A549 (cell line): Measurements from ENCODE around the gene DNAJC18. TPM values are rescaled to one million over a fixed set of nuclear protein-coding genes. Genes with fewer than 3 reads are reported as not detected.
A peak's percentile ranks its signal among the peaks of the same experiment; 100 is the strongest.
"Not testable (repeated sequence)": the region's sequence is repeated elsewhere in the genome, so short reads cannot be mapped to it uniquely, and the experiment has no call there.

Experiments used
- ATAC-seq, 2 experiments: fragments of 200-7000 bp in 1 of 2; fragments of >200 bp in 1 of 2; cut with Nextera tagmentation in 1 of 2; cut with Tn5 transposase in 1 of 2; 3 replicates each; pipeline versions ENCODE4 v1.8.0 to v1.9.1; 2018 to 2020; ENCODE audit warnings: mild to moderate bottlenecking in 1 of 2, moderate library complexity in 1 of 2
- CTCF ChIA-PET: fragments of 300-600 bp; sonication (Branson Sonifier 250); formaldehyde crosslinking; extraction: SDS; loops from one replicate; lab custom pipeline; 2021; ENCODE audit warnings: antibody characterized with exemption, inconsistent platforms; lab: Yijun Ruan, JAX
- POLR2A ChIA-PET: fragments of 350-600 bp; formaldehyde crosslinking; extraction: SDS; loops from one replicate; lab custom pipeline; 2021; ENCODE audit warnings: antibody characterized with exemption, inconsistent platforms; lab: Yijun Ruan, JAX
- DNase-seq, 2 experiments: peaks; one replicate each; pipeline versions ENCODE4 v3.0.0 to v3.0.0-alpha.2; 2011 to 2016; ENCODE audit warnings: low read depth in 1 of 2, low spot score in 1 of 2
- FAIRE-seq: peaks from 2 replicates; lab custom pipeline; 2011; peaks lifted over from hg19 to GRCh38; lab: Jason Lieb, UNC
- H3K27ac ChIP-seq, 2 experiments: fragments of >200 bp; sonication (Bioruptor Twin); formaldehyde crosslinking; 3 replicates each; pipeline ENCODE4 v1.5.1; 2016 to 2017
- H3K4me1 ChIP-seq: fragments of >200 bp; sonication (Bioruptor Twin); formaldehyde crosslinking; 3 replicates; pipeline ENCODE4 v1.6.1; 2016
- H3K4me2 ChIP-seq: fragments of >200 bp; sonication (Bioruptor Twin); formaldehyde crosslinking; 3 replicates; pipeline ENCODE4 v1.6.1; 2016
- H3K4me3 ChIP-seq: fragments of >200 bp; sonication (Bioruptor Twin); formaldehyde crosslinking; 3 replicates; pipeline ENCODE4 v1.5.1; 2016
- H3K9me3 ChIP-seq: fragments of >200 bp; sonication (Bioruptor Twin); formaldehyde crosslinking; 3 replicates; pipeline ENCODE4 v1.6.1; 2016
- CEBPB ChIP-seq, 2 experiments: fragments of >200 bp in 1 of 2; sonication (Bioruptor Twin) in 1 of 2; formaldehyde crosslinking in 1 of 2; IDR thresholded peaks; 2 replicates each; pipeline ENCODE4 v1.6.1; 2012 to 2016
- EHF ChIP-seq: fragments of 250-450 bp; sonication (Bioruptor Pico); IDR thresholded peaks from 2 replicates; pipeline ENCODE4 v1.5.0; 2020; ENCODE audit warnings: mild to moderate bottlenecking
- GATA3 ChIP-seq: IDR thresholded peaks from 2 replicates; pipeline ENCODE4 v1.6.1; 2012; ENCODE audit warnings: borderline replicate concordance
- KDM1A ChIP-seq: fragments of 200-600 bp; sonication (generic); IDR thresholded peaks from 2 replicates; pipeline ENCODE4 v1.6.1; 2016; ENCODE audit warnings: low read depth, mild to moderate bottlenecking
- MAFK ChIP-seq: fragments of 450-650 bp; IDR thresholded peaks from 2 replicates; pipeline ENCODE4 v1.6.1; 2014; ENCODE audit not compliant: partially characterized antibody
- NFE2L2 ChIP-seq: fragments of 150-350 bp; conservative IDR thresholded peaks from 2 replicates; pipeline ENCODE4 v1.6.1; 2014; ENCODE audit warnings: low read length
- NR3C1 ChIP-seq: fragments of >200 bp; sonication (Bioruptor Twin); formaldehyde crosslinking; IDR thresholded peaks from 3 replicates; pipeline ENCODE4 v1.6.1; 2017
- PHF8 ChIP-seq: fragments of 200-600 bp; sonication (generic); IDR thresholded peaks from 2 replicates; pipeline ENCODE4 v1.6.1; 2016; ENCODE audit warnings: low read depth, mild to moderate bottlenecking, antibody characterized with exemption, moderate library complexity, borderline replicate concordance
- POLR2A ChIP-seq: IDR thresholded peaks from 2 replicates; pipeline ENCODE4 v1.6.1; 2012; ENCODE audit warnings: mild to moderate bottlenecking, low read length
- RAD21 ChIP-seq, 2 experiments: fragments of >200 bp in 1 of 2; sonication (Bioruptor Twin) in 1 of 2; formaldehyde crosslinking in 1 of 2; IDR thresholded peaks in 1 of 2; conservative IDR thresholded peaks in 1 of 2; 2 replicates in 1 of 2; 3 replicates in 1 of 2; pipeline ENCODE4 v1.6.1; 2012 to 2018; ENCODE audit warnings: inconsistent platforms in 1 of 2
- RARB ChIP-seq: fragments of 250-450 bp; sonication (Bioruptor Pico); IDR thresholded peaks from 2 replicates; pipeline ENCODE4 v1.8.0; 2021; ENCODE audit warnings: mild to moderate bottlenecking, moderate library complexity
- ZSCAN20 ChIP-seq: fragments of 250-450 bp; sonication (Bioruptor Pico); IDR thresholded peaks from 2 replicates; pipeline ENCODE4 v1.8.0; 2022; ENCODE audit warnings: mild to moderate bottlenecking, moderate library complexity
- WGBS: methylation state at CpG from one replicate; pipeline ENCODE4 v1.1.6; 2017; ENCODE audit errors: missing lambda C conversion rate; 5-methylcytosine and 5-hydroxymethylcytosine counted together
- polyA plus RNA-seq, 4 experiments: library from polyadenylated mRNA; depleted of rRNA in 3 of 4; stranded (reverse); fragments of >200 nt; fragmentation: RNase III in 1 of 4; extraction: RNeasy Plus Mini Kit Qiagen cat#74134 plus additional on column Dnase treatment in 1 of 4; gene quantifications; 2 replicates in 3 of 4; 3 replicates in 1 of 4; pipeline ENCODE4 v1.2.3, GENCODE V29; 2011 to 2017
- TF ChIP-seq, protein P1 (sequence below): fragments of 150-350 bp; IDR thresholded peaks from 2 replicates; pipeline ENCODE4 v1.6.1; 2014; ENCODE audit warnings: low read depth, mild to moderate bottlenecking, low read length
- TF ChIP-seq, protein P2 (sequence below): IDR thresholded peaks from 2 replicates; pipeline ENCODE4 v1.6.1; 2012
- TF ChIP-seq, protein P3 (sequence below): IDR thresholded peaks from 2 replicates; pipeline ENCODE4 v1.6.1; 2012
- TF ChIP-seq, protein P4 (sequence below): fragments of >200 bp; sonication (Bioruptor Twin); formaldehyde crosslinking; IDR thresholded peaks from 2 replicates; pipeline ENCODE4 v1.6.1; 2016
- TF ChIP-seq, protein P5 (sequence below): IDR thresholded peaks from 2 replicates; pipeline ENCODE4 v1.6.1; 2012; ENCODE audit warnings: low read depth, borderline replicate concordance
- TF ChIP-seq, protein P6 (sequence below): fragments of 250-450 bp; sonication (Bioruptor Pico); IDR thresholded peaks from 2 replicates; pipeline ENCODE4 v1.5.0; 2020; ENCODE audit warnings: low read depth, mild to moderate bottlenecking, moderate library complexity

DNAJC18 gene
- polyA plus RNA-seq, 2 of the 4 experiments (the other 2 are of a cell fraction), result 5.3 TPM

DNA sequence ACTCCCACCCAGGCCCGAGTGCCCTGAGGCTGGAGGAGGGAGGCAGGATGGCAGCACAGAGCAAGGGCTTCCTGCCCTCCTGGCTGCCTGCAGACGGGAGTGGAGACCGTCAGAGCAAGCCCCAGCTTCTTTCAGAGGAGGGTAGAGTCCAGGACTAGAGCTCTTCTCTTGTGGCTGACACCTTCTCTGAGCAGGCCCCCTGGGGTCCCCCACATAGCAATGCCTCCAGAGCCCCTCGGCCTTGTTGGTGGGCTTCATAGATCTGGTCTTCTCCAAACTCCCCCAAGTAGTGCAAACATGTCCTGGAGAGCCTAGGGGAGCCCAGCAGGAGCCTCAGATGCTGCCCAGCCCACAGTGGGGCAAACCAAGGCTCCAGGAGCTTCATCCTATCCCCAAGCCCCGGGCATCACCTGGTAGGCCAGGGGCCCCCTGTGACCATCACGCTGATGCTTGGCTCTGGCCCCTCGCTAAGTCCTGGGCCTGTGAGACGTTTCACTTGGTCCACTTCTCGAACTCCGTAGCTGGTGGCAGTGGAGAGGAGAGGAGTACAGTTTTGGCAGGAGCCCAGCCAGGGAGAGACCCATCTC is 51.6 kb downstream of the DNAJC18 start:
- H3K27ac ChIP-seq, result peak overlapping the region; percentile 70 to 87
- peak overlapping the region; percentile 28; the same call in 1 of the 3 replicates for H3K4me3 ChIP-seq
- ChIA-PET POLR2A (interaction anchor here (1.0 kb wide), 1 partner anchor 14 kb away, joined by 3 read pairs; no protein-coding TSS in a partner anchor), CTCF (interaction anchor here (1.1 to 2.9 kb wide), 5 partner anchors 8 to 126 kb away, joined by 3 to 9 read pairs (median 3); partner anchors contain the start of gene PAIP2)
- TF ChIP-seq, protein P1, sequence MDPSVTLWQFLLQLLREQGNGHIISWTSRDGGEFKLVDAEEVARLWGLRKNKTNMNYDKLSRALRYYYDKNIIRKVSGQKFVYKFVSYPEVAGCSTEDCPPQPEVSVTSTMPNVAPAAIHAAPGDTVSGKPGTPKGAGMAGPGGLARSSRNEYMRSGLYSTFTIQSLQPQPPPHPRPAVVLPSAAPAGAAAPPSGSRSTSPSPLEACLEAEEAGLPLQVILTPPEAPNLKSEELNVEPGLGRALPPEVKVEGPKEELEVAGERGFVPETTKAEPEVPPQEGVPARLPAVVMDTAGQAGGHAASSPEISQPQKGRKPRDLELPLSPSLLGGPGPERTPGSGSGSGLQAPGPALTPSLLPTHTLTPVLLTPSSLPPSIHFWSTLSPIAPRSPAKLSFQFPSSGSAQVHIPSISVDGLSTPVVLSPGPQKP, result no peak
- no peak for TF ChIP-seq NFE2L2
- TF ChIP-seq, protein P2, sequence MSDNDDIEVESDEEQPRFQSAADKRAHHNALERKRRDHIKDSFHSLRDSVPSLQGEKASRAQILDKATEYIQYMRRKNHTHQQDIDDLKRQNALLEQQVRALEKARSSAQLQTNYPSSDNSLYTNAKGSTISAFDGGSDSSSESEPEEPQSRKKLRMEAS, result no peak
- no peak for TF ChIP-seq KDM1A
- DNase-seq (no peak), FAIRE-seq (no peak), ATAC-seq (no peak)
- no peaks in the 10 kb centered on the region for H3K9me3 ChIP-seq
- peaks cover 67% of the 10 kb centered on the region for H3K4me1 ChIP-seq
- H3K4me2 ChIP-seq, result peak overlapping the region; percentile 80
- 80% methylated on average over 10 of the region's 10 CpGs for WGBS

DNA sequence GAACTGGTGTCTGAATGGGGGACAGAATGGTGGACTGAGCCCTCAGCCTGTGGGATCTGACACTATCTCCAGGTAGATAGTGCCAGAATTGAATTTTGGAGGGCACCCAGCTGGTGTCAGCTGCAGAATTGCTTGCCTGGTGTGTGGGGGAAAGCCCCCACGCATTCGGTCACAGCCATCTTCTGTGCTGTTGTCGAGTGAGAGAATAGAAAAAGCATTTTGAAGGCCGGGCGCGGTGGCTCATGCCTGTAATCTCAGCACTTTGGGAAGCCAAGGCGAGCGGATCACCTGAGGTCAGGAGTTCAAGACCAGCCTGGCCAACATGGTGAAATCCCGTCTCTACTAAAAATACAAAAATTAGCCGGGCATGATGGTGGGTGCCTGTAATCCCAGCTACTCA is 52.4 kb downstream of the DNAJC18 start:
- CTCF ChIA-PET, result interaction anchor here (1.3 to 2.9 kb wide), 4 partner anchors 7 to 98 kb away, joined by 3 to 9 read pairs (median 3); partner anchors contain the start of gene PAIP2
- 90% methylated on average over 10 of the region's 10 CpGs for WGBS
- H3K27ac ChIP-seq, FAIRE-seq, H3K4me2 ChIP-seq, ATAC-seq, POLR2A ChIA-PET, DNase-seq, H3K9me3 ChIP-seq, H3K4me3 ChIP-seq: not testable (repeated sequence)
- peaks cover 74% of the 10 kb centered on the region for H3K4me1 ChIP-seq

DNA sequence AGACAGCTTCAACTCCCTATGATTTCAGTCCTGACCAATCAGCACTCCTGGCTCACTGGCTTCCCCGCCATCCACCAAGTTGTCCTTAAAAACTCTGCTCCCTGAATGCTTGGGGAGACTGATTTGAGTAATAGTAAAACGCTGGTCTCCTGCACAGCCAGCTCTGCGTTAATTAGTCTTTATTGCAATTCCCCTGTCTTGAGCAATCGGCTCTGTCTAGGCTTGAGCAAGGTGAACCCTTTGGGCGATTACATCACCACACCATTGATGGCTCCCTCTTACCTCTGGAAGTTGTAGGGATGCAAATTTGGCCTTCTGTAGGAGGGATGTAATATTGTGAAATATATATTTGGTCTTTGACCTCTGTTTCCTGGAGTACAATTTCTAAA is 53.3 kb downstream of the DNAJC18 start:
- ChIA-PET POLR2A (interaction anchor here (1.0 kb wide), 1 partner anchor 19 kb away, joined by 3 read pairs; no protein-coding TSS in a partner anchor), CTCF (interaction anchor here (1.3 to 2.9 kb wide), 3 partner anchors 12 to 98 kb away, joined by 3 to 9 read pairs (median 3); partner anchors contain the start of gene PAIP2)
- H3K9me3 ChIP-seq, result no peaks in the 10 kb centered on the region
- DNase-seq (no peak), FAIRE-seq (no peak), ATAC-seq (no peak)
- H3K4me3 ChIP-seq, result no peak overlapping the region
- H3K4me1 ChIP-seq, result peaks cover 70% of the 10 kb centered on the region
- TF ChIP-seq EHF (CRISPR knock-in tag), result no peak
- TF ChIP-seq CEBPB (IDR thresholded peaks at IDR 0.05), result peak in 1 of 2 experiments; percentile 33; a peak in 1 of 4 replicates
- no peak for TF ChIP-seq RARB
- H3K4me2 ChIP-seq, result no peak overlapping the region
- WGBS, result 84% methylated on average over 5 of the region's 5 CpGs
- peak overlapping the region in 1 of 2 experiments; percentile 52; a peak in 3 of 6 replicates for H3K27ac ChIP-seq

DNA sequence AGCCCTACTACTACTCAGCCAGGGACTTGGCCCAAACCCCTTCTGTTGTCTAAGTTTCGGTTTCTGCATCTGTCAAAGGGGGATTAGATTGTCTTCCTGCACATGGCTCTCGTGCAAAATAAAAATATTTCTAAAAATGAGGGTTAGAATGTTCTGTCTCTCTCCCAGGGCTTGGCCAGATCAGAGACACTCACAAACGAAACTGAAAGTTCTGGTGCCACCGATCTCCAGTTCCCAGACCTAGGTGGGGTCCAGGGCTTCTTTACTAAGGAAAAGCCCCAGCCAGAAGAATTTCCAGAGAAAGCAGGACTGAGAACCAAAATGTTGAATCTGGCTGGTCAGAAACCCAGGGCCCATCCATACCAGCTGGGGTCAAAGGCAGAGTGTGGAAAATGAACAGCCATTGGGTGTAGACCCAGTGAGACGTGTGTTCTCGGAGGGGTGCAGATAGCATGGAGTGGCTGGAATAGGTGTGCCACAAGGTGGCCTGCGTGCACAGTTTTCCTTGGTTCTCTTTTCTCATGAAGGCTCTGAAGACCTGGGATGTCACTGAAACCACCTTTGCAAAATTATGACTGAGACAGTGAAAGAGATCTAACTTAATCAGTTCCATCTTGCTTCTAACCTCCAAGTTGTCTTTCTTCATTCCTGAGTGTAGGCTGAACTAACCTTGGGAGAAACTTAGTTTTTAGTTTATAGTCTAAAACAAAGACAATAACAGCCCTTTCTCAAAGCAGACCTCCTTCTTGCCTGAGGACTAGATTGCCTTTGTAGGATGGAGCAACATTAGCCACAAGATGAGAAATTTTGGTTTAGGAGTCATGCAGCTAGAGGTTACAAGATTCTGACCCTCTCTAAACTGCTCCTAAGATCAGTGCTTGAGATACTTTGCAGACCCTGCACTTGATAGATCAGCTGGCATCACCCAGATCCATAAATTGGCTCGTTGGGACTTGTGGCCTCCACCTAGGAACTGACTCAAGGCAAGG is 54.0 kb downstream of the DNAJC18 start:
- H3K4me3 ChIP-seq, result no peak overlapping the region
- H3K27ac ChIP-seq, result peak overlapping the region; percentile 87 to 91; a peak in 3 of 6 replicates
- ChIA-PET CTCF (interaction anchor here (1.6 kb wide), 1 partner anchor 11 kb away, joined by 3 read pairs; no protein-coding TSS in a partner anchor), POLR2A (interaction anchor here (1.0 kb wide), 1 partner anchor 18 kb away, joined by 3 read pairs; no protein-coding TSS in a partner anchor)
- 78% methylated on average over 8 of the region's 8 CpGs for WGBS
- TF ChIP-seq NR3C1 (no peak), RAD21 (conservative IDR thresholded peaks at IDR 0.05 in 1 of 2, IDR thresholded peaks at IDR 0.05 in 1 of 2) (peak in 1 of 2 experiments; percentile 19; a peak in 1 of 5 replicates)
- no peak for ATAC-seq
- 0 out of 3 replicates have a peak overlapping the region, but pooled peaks have one; percentile 14 for H3K4me2 ChIP-seq
- no peak for DNase-seq
- H3K9me3 ChIP-seq, result no peaks in the 10 kb centered on the region
- H3K4me1 ChIP-seq, result peaks cover 63% of the 10 kb centered on the region
- no peak for FAIRE-seq

DNA sequence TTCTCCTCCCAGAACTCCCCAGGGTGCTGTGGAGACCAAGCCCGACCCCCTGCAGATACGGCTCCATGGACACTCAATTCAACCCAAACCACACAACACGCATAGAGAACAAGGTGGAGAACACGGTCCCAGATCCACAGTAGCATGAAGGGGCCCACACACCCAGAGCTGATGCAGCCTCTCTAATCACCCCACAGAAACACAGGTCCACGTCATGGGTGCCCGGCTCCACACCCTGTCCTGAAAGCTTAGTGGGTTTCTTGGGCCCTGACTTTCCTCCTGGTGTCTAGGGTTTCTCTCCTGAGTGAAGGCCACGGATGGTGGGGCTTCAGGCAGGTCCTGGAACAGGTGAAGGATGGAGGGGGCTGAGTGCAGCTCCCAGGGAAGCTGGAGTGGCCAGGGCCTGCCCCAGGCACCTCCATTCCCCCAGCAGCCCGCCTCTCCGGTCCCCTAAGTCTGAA is 54.7 kb downstream of the DNAJC18 start:
- Histone ChIP-seq H3K4me2 (no peak overlapping the region), H3K9me3 (no peaks in the 10 kb centered on the region), H3K4me1 (peaks cover 59% of the 10 kb centered on the region), H3K4me3 (no peak overlapping the region), H3K27ac (peak overlapping the region; percentile 87 to 91; a peak in 5 of 6 replicates)
- ChIA-PET CTCF (no interaction called here), POLR2A (no interaction called here)
- 88% methylated on average over 7 of the region's 9 CpGs for WGBS
- DNase-seq, result no peak
- FAIRE-seq, result no peak
- no peak for ATAC-seq
- TF ChIP-seq, protein P3, sequence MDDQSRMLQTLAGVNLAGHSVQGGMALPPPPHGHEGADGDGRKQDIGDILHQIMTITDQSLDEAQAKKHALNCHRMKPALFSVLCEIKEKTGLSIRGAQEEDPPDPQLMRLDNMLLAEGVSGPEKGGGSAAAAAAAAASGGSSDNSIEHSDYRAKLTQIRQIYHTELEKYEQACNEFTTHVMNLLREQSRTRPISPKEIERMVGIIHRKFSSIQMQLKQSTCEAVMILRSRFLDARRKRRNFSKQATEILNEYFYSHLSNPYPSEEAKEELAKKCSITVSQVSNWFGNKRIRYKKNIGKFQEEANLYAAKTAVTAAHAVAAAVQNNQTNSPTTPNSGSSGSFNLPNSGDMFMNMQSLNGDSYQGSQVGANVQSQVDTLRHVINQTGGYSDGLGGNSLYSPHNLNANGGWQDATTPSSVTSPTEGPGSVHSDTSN, result no peak
- TF ChIP-seq NFE2L2 (no peak), PHF8 (no peak), MAFK (no peak), GATA3 (no peak), ZSCAN20 (CRISPR knock-in tag) (no peak), NR3C1 (no peak), CEBPB (IDR thresholded peaks at IDR 0.05) (no peak), POLR2A (no peak)
- TF ChIP-seq, protein P4, sequence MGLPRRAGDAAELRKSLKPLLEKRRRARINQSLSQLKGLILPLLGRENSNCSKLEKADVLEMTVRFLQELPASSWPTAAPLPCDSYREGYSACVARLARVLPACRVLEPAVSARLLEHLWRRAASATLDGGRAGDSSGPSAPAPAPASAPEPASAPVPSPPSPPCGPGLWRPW, result no peak
- TF ChIP-seq, protein P5, sequence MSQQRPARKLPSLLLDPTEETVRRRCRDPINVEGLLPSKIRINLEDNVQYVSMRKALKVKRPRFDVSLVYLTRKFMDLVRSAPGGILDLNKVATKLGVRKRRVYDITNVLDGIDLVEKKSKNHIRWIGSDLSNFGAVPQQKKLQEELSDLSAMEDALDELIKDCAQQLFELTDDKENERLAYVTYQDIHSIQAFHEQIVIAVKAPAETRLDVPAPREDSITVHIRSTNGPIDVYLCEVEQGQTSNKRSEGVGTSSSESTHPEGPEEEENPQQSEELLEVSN, result no peak
- TF ChIP-seq, protein P6, sequence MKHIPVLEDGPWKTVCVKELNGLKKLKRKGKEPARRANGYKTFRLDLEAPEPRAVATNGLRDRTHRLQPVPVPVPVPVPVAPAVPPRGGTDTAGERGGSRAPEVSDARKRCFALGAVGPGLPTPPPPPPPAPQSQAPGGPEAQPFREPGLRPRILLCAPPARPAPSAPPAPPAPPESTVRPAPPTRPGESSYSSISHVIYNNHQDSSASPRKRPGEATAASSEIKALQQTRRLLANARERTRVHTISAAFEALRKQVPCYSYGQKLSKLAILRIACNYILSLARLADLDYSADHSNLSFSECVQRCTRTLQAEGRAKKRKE (CRISPR knock-in tag), result no peak
